Caco-2 (cell line): Measurements from ENCODE around the gene RPRD1A. TPM values are rescaled to one million over a fixed set of nuclear protein-coding genes. Genes with fewer than 3 reads are reported as not detected.

Experiments
- BruUV-seq: library from RNA; stranded (reverse); fragments of 400-500 nt; replicated peaks from 2 replicates; lab custom pipeline; 2021; lab: Mats Ljungman, UMichigan
- CTCF ChIA-PET: fragments of 300-600 bp; sonication (Branson Sonifier 250); formaldehyde crosslinking; loops from one replicate; lab custom pipeline; 2022; ENCODE audit warnings: antibody characterized with exemption; lab: Charles Lee
- POLR2A ChIA-PET: fragments of 300-600 bp; sonication (Branson Sonifier 250); formaldehyde crosslinking; loops from one replicate; lab custom pipeline; 2022; ENCODE audit warnings: antibody characterized with exemption; lab: Charles Lee
- DNase-seq, 2 experiments: peaks; one replicate each; pipeline versions ENCODE4 v3.0.0 to v3.0.0-alpha.2; 2020 to 2022
- H3K27me3 ChIP-seq: replicated peaks from 2 replicates; pipeline ENCODE4 v1.6.0; 2011; ENCODE audit warnings: low read length; ENCODE audit not compliant: control insufficient read depth, insufficient read depth
- H3K36me3 ChIP-seq: 2 replicates; pipeline ENCODE4 v1.5.1; 2011; ENCODE audit warnings: low read length; ENCODE audit not compliant: control insufficient read depth, insufficient read depth
- H3K4me1 ChIP-seq: fragments of 250-450 bp; sonication (Bioruptor Pico); 2 replicates; pipeline ENCODE4 v1.5.1; 2020; ENCODE audit warnings: mild to moderate bottlenecking
- H3K4me3 ChIP-seq: 2 replicates; pipeline ENCODE4 v1.5.1; 2011; ENCODE audit warnings: low read depth, mild to moderate bottlenecking, control low read depth, low read length
- H3K9me3 ChIP-seq: fragments of 250-450 bp; sonication (Bioruptor Pico); 2 replicates; pipeline ENCODE4 v1.5.1; 2020; ENCODE audit warnings: mild to moderate bottlenecking, moderate library complexity
- H3K27ac Mint-ChIP-seq: one replicate; pipeline ENCODE4 v1.8.0; 2022; ENCODE audit warnings: mixed read lengths; ENCODE audit not compliant: unreplicated experiment
- H3K27me3 Mint-ChIP-seq: one replicate; pipeline ENCODE4 v1.8.0; 2022; ENCODE audit warnings: mixed read lengths; ENCODE audit not compliant: insufficient read depth, unreplicated experiment
- H3K36me3 Mint-ChIP-seq: one replicate; pipeline ENCODE4 v1.8.0; 2022; ENCODE audit warnings: mild to moderate bottlenecking, mixed read lengths; ENCODE audit not compliant: insufficient read depth, unreplicated experiment
- H3K4me1 Mint-ChIP-seq: one replicate; pipeline ENCODE4 v1.8.0; 2022; ENCODE audit warnings: low read depth, mixed read lengths; ENCODE audit not compliant: unreplicated experiment
- H3K4me3 Mint-ChIP-seq: one replicate; pipeline ENCODE4 v1.8.0; 2022; ENCODE audit warnings: mild to moderate bottlenecking, moderate library complexity, mixed read lengths; ENCODE audit not compliant: unreplicated experiment
- H3K9me3 Mint-ChIP-seq: one replicate; pipeline ENCODE4 v1.8.0; 2022; ENCODE audit warnings: mixed read lengths; ENCODE audit not compliant: unreplicated experiment
- CTCF ChIP-seq, 2 experiments: fragments of 200-600 bp in 1 of 2; IDR thresholded peaks; 1 replicate in 1 of 2; 2 replicates in 1 of 2; pipeline versions ENCODE4 v1.5.1 to v1.8.0; 2011 to 2022; ENCODE audit warnings: antibody characterized with exemption in 1 of 2, control low read depth in 1 of 2, inconsistent platforms in 1 of 2, low read depth in 1 of 2, low read length in 1 of 2, mild to moderate bottlenecking in 1 of 2, moderate library complexity in 1 of 2; ENCODE audit not compliant: insufficient read depth in 1 of 2, severe bottlenecking in 1 of 2, unreplicated experiment in 1 of 2
- intact Hi-C: fragments of 100-400 bp; cut with micrococcal nuclease; formaldehyde crosslinking; loops from one replicate; pipeline ENCODE4 v1.10.0; 2022; ENCODE audit not compliant: unreplicated experiment
- total RNA-seq: library from RNA; stranded (reverse); gene quantifications from 2 replicates; pipeline ENCODE4 v1.2.3, GENCODE V29; 2022

The RPRD1A gene
- total RNA-seq, 1 experiment from 2014 or later = 18.9 TPM

GRCh38 chr18:36015629-36016028, 51.7 kb downstream of the RPRD1A start:
- Histone ChIP-seq H3K4me1 (no peaks in the 10 kb centered on the region), H3K27me3 (no peaks in the 10 kb centered on the region), H3K9me3 (no peaks in the 10 kb centered on the region), H3K36me3 (no peaks in the 10 kb centered on the region), H3K4me3 (no peak overlapping the region)
- no peaks in the 10 kb centered on the region for H3K36me3 Mint-ChIP-seq
- DNase-seq = no peak
- BruUV-seq = no TSS peak
- intact Hi-C loops = loop anchor here (5.0 to 10.0 kb wide), 4 partner anchors 49 to 267 kb away; partner anchors contain the start of genes ELP2, RPRD1A and SLC39A6
- H3K4me3 Mint-ChIP-seq = no peak overlapping the region
- TF ChIP-seq CTCF (IDR thresholded peaks at IDR 0.05; ENCODE audit: insufficient read depth in 1 of 2, low read depth in 1 of 2, low read length in 1 of 2, severe bottlenecking in 1 of 2, unreplicated experiment in 1 of 2) = no peak
- H3K27ac Mint-ChIP-seq = no peak overlapping the region
- H3K4me1 Mint-ChIP-seq = no peaks in the 10 kb centered on the region
- H3K27me3 Mint-ChIP-seq = no peaks in the 10 kb centered on the region
- ChIA-PET CTCF (no interaction called here), POLR2A (no interaction called here)
- no peaks in the 10 kb centered on the region for H3K9me3 Mint-ChIP-seq

GRCh38 chr18:36012891-36013290, 54.5 kb downstream of the RPRD1A start:
- Mint-ChIP-seq H3K36me3 (no peaks in the 10 kb centered on the region), H3K9me3 (no peaks in the 10 kb centered on the region), H3K4me3 (no peak overlapping the region), H3K27ac (no peak overlapping the region), H3K27me3 (no peaks in the 10 kb centered on the region), H3K4me1 (no peaks in the 10 kb centered on the region)
- H3K36me3 ChIP-seq = no peaks in the 10 kb centered on the region
- H3K9me3 ChIP-seq = no peaks in the 10 kb centered on the region
- ChIA-PET CTCF (no interaction called here), POLR2A (no interaction called here)
- no peak for DNase-seq
- H3K4me1 ChIP-seq = no peaks in the 10 kb centered on the region
- intact Hi-C loops = loop anchor here (10.0 kb wide), 2 partner anchors 52 to 112 kb away; partner anchors contain the start of genes ELP2, RPRD1A and SLC39A6
- TF ChIP-seq CTCF (IDR thresholded peaks at IDR 0.05; ENCODE audit: insufficient read depth in 1 of 2, low read depth in 1 of 2, low read length in 1 of 2, severe bottlenecking in 1 of 2, unreplicated experiment in 1 of 2) = no peak
- H3K4me3 ChIP-seq = no peak overlapping the region
- no TSS peak for BruUV-seq
- H3K27me3 ChIP-seq = no peaks in the 10 kb centered on the region

- H3K36me3 ChIP-seq = no peaks in the 10 kb centered on the region
- no peaks in the 10 kb centered on the region for H3K9me3 Mint-ChIP-seq
- H3K9me3 ChIP-seq = no peaks in the 10 kb centered on the region
- H3K4me1 Mint-ChIP-seq = no peaks in the 10 kb centered on the region
- no peak overlapping the region for H3K4me3 Mint-ChIP-seq
- no peak for DNase-seq
- no peak overlapping the region for H3K27ac Mint-ChIP-seq
- intact Hi-C loops = no loop called here
- POLR2A ChIA-PET = no interaction called here
- H3K4me1 ChIP-seq = no peaks in the 10 kb centered on the region
- no TSS peak for BruUV-seq
- CTCF ChIA-PET = no interaction called here
- H3K36me3 Mint-ChIP-seq = peaks cover 5% of the 10 kb centered on the region
- no peak for TF ChIP-seq CTCF (IDR thresholded peaks at IDR 0.05; ENCODE audit: insufficient read depth in 1 of 2, low read depth in 1 of 2, low read length in 1 of 2, severe bottlenecking in 1 of 2, unreplicated experiment in 1 of 2)
- H3K27me3 Mint-ChIP-seq = no peaks in the 10 kb centered on the region
- H3K4me3 ChIP-seq = no peak overlapping the region
- H3K27me3 ChIP-seq = no peaks in the 10 kb centered on the region
Observed at GRCh38 chr18:36009214-36009613, 58.1 kb downstream of the RPRD1A start.
